C4-2B (cell line): ENCODE results near the gene TMEM263.

Source experiments
- CTCF ChIP-seq: fragments of 450-650 bp; conservative IDR thresholded peaks from 2 replicates; pipeline ENCODE4 v1.5.1; 2017; ENCODE audit warnings: mild to moderate bottlenecking
- ZFX ChIP-seq: fragments of 450-650 bp; IDR thresholded peaks from 2 replicates; pipeline ENCODE4 v1.6.1; 2017

- TF ChIP-seq CTCF = no peak
- no peak for TF ChIP-seq ZFX
Observed at GRCh38 chr12:106915635-106916026, 40.1 kb upstream of the TMEM263 start.
